AG04449 (cell line): ENCODE data around the gene POLR3B.
"Not testable (repeated sequence)": the region's sequence is repeated elsewhere in the genome, so short reads cannot be mapped to it uniquely, and the experiment has no call there.

Experiments
- CTCF ChIA-PET: fragments of 350-600 bp; formaldehyde crosslinking; extraction: SDS; loops from one replicate; lab custom pipeline; 2021; ENCODE audit warnings: antibody characterized with exemption; lab: Yijun Ruan, JAX
- POLR2A ChIA-PET: fragments of 400-600, 350-600 bp; formaldehyde crosslinking; extraction: SDS; loops from one replicate; lab custom pipeline; 2020; ENCODE audit warnings: antibody characterized with exemption, inconsistent platforms; lab: Yijun Ruan, JAX
- DNase-seq: peaks from one replicate; pipeline ENCODE4 v3.0.0-alpha.2; 2010; ENCODE audit warnings: low read depth, low spot score
- H3K4me3 ChIP-seq: 2 replicates; pipeline ENCODE4 v1.5.1; 2011; ENCODE audit warnings: low read depth, mild to moderate bottlenecking, control low read depth, low read length
- CTCF ChIP-seq: IDR thresholded peaks from one replicate; pipeline ENCODE4 v1.5.1; 2011; ENCODE audit warnings: mild to moderate bottlenecking, moderate library complexity, low read length, control low read depth, inconsistent platforms; ENCODE audit not compliant: insufficient read depth; ENCODE audit errors: missing control alignments

The POLR3B gene

GRCh38 chr12:106452309-106452708, 94.8 kb downstream of the POLR3B start:
- no peak overlapping the region for H3K4me3 ChIP-seq
- no peak for DNase-seq
- TF ChIP-seq CTCF: no peak
- ChIA-PET CTCF (no interaction called here), POLR2A (no interaction called here)

DNA sequence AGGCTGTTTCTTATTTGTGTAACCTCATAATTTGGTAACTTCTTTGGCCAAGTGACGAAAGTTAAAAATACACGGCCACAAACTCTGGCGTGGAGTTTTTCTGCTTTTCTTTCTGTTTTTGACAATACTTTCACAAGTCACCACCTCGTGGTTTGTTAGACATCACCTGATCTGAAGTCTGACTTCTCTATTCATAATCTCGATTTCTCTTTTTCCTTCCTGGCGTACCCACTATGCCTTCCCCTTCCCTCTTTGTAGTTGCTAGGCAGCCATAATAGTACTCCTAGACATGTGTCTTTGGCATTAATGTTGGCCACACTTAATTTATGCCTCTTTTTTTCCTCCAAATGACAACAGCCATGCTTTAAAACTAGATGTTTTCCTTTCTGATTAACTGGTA, 97.6 kb downstream of the POLR3B start:
- no peak overlapping the region for H3K4me3 ChIP-seq
- ChIA-PET CTCF (no interaction called here), POLR2A (no interaction called here)
- no peak for DNase-seq
- no peak for TF ChIP-seq CTCF

DNA sequence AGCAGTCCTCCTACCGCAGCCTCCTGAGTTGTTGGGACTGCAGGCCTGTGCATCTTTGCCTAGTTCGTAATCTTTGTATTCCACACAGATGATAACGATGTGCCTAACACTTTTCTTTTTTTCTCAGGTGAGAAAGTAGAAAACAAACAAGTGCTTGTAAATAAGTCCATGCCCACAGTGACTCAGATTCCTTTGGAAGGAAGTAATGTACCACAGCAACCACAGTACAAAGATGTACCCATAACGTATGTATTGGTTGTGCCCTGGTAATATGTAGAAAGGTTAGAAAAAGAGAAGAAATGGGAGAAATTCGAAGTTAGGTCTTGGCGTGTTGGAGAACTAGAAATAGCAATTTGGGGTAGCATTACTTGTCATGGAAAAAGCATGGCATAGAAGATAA, 101.6 kb downstream of the POLR3B start:
- TF ChIP-seq CTCF: no peak
- H3K4me3 ChIP-seq: no peak overlapping the region
- POLR2A ChIA-PET: no interaction called here
- no peak for DNase-seq
- CTCF ChIA-PET: interaction anchor here (1.1 kb wide), 1 partner anchor 12 kb away, joined by 4 read pairs; no protein-coding TSS in a partner anchor

GRCh38 chr12:106459534-106459933, 102.0 kb downstream of the POLR3B start:
- no peak overlapping the region for H3K4me3 ChIP-seq
- DNase-seq: no peak
- CTCF ChIA-PET: interaction anchor here (1.0 to 1.1 kb wide), 2 partner anchors 12 to 460 kb away, joined by 3 to 4 read pairs; no protein-coding TSS in a partner anchor
- no peak for TF ChIP-seq CTCF
- POLR2A ChIA-PET: interaction anchor here (0.6 kb wide), 1 partner anchor 28 kb away, joined by 3 read pairs; no protein-coding TSS in a partner anchor

DNA sequence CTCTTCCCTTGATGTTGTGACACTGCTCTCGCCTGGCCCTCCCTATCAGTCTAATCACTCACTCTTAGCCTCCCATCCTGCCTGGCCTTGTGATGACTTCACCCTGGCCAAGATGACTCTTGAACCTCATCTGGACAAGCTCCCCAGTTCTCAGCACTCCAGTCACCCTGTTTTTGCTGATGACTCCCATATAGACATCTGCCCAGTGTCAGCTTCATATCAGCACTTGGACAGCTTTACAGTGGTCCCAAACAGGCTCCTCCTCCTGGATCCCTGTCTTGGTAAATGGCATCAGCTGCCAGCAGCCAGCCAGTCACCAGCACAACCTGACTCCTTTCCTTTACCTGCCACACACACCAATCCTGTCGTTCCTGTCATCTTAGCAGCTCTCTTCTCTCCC, 104.2 kb downstream of the POLR3B start:
- H3K4me3 ChIP-seq: no peak overlapping the region
- TF ChIP-seq CTCF: no peak
- CTCF ChIA-PET: no interaction called here
- POLR2A ChIA-PET: no interaction called here
- DNase-seq: no peak

DNA sequence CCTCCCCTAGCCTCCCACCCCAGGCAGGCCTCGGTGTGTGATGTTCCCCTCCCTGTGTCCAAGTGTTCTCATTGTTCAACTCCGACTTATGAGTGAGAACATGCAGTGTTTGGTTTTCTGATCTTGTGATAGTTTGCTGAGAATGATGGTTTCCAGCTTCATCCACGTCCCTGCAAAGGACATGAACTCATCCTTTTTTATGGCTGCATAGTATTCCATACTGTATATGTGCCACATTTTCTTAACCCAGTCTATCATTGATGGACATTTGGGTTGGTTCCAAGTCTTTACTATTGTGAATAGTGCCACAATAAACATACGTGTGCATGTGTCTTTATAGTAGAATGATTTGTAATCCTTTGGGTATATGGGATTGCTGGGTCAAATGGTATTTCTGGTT, 108.1 kb downstream of the POLR3B start:
- POLR2A ChIA-PET, CTCF ChIA-PET, DNase-seq, H3K4me3 ChIP-seq: not testable (repeated sequence)

DNA sequence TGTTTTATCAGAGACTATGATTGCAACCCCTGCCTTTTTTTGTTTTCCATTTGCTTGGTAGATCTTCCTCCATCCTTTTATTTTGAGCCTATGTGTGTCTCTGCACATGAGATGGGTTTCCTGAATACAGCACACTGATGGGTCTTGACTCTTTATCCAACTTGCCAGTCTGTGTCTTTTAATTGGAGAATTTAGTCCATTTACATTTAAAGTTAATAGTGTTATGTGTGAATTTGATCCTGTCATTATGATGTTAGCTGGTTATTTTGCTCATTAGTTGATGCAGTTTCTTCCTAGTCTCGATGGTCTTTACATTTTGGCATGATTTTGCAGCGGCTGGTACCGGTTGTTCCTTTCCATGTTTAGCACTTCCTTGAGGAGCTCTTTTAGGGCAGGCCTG, 118.1 kb downstream of the POLR3B start:
- CTCF ChIA-PET, DNase-seq, H3K4me3 ChIP-seq, POLR2A ChIA-PET: not testable (repeated sequence)

GRCh38 chr12:106477627-106478026, 120.1 kb downstream of the POLR3B start:
- POLR2A ChIA-PET, DNase-seq: not testable (repeated sequence)

More at GRCh38 chr12:106477627-106478026, 120.1 kb downstream of the POLR3B start:
- H3K4me3 ChIP-seq, CTCF ChIA-PET: not testable (repeated sequence)
